ENCODE data around the gene IRX1.

Gene IRX1

DNA sequence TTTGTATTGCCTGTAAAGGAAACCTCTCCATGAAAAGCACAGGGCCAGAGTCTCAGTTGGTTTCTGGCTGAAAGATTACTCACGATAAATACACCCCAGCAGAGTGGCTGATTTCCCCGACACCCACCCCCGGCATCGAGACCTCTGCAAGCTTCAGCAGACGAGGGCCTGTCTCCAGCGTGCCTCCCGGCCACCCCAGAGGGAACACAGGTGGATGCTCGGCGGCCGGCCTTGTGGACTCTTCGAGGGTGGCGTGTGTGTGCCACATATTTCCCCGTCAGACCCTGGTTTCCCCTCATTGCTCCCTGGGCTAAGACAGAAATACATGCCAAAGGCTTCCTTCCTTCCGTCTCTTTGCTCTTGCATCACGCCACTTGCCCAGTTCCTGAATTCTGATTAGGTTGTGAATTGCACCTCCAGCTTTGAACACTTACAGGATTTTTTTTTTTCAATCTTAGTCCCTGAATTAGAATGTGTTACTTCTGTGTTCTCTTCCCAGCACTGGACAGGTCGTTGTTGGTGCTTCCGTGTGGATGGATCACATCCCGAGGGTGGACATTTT is 13.6 kb downstream of the IRX1 start:
- ATAC-seq: no peak
- H3K9me3 Mint-ChIP-seq: peaks cover 2% of the 10 kb centered on the region
- H3K36me3 Mint-ChIP-seq: no peaks in the 10 kb centered on the region
- no peaks in the 10 kb centered on the region for H3K4me1 Mint-ChIP-seq
- peaks cover 36% of the 10 kb centered on the region for H3K27me3 Mint-ChIP-seq
- no peak overlapping the region for H3K27ac Mint-ChIP-seq
- H3K4me3 Mint-ChIP-seq: no peak overlapping the region

DNA sequence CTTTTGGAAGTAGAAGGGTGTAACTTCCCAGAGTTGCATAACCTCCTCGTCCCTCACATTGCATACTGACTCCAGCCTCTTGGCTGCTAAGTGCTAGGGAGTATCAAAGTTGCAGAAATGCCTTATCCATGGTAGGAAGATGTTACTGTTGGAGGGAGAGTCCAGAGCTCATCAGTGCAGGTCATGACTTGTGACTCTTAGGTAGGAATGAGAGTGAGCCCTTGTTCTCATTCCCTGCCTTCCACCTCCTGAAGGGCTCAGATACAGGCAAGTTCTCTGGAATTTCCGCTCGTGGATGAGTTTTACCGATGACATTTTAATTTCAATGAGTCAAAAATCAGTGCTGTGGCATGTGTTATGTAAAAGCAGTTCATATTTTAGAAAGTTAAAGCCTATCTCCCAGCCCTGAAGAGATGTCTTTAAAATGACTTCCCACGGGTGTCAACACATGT is 17.0 kb downstream of the IRX1 start:
- H3K4me1 Mint-ChIP-seq: no peaks in the 10 kb centered on the region
- no peaks in the 10 kb centered on the region for H3K36me3 Mint-ChIP-seq
- no peak overlapping the region for H3K27ac Mint-ChIP-seq
- H3K9me3 Mint-ChIP-seq: peaks cover 3% of the 10 kb centered on the region
- H3K27me3 Mint-ChIP-seq: peaks cover 6% of the 10 kb centered on the region
- no peak overlapping the region for H3K4me3 Mint-ChIP-seq
- no peak for ATAC-seq

DNA sequence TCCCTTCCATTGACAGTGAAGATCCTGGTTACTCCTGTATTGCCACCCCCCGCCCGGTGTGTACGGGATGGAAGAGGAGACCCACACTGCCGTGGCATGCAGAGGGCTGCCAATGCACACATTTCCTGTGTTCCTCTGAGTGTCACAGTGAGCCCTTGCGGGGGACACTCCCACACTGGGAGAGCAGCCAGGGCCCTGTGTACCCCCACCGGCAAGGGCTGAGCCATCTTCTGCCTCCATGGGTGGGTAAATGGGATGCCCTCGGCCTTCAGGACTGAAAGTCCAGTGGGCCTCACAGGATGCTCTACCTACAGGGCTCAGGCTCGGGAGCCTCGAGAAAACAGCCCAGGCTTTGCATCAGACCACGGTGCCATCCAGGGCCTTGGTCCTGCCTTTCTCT is 18.1 kb downstream of the IRX1 start:
- no peaks in the 10 kb centered on the region for H3K27me3 Mint-ChIP-seq
- no peak overlapping the region for H3K27ac Mint-ChIP-seq
- no peaks in the 10 kb centered on the region for H3K36me3 Mint-ChIP-seq
- ATAC-seq: no peak
- H3K4me1 Mint-ChIP-seq: no peaks in the 10 kb centered on the region
- H3K9me3 Mint-ChIP-seq: peaks cover 3% of the 10 kb centered on the region
- H3K4me3 Mint-ChIP-seq: no peak overlapping the region

DNA sequence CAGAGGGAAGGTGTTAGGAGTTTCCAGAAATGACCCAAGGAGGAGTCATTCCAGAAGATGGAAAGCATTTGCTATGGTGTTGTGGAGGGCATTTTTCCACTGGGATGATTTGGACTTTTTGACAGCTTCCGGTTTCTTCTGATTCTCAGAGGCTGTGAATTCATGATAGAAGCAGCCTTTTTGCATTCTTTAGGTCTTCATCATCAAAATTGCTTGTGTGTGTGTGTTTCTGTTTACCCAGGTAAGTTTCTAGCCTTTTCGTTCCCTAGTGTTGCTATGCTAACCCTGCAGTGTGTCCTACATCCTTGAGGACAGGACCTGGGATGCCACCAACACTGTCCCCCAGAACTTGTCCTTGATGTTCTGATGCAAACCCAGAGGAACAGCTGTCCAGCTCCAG is 19.6 kb downstream of the IRX1 start:
- Mint-ChIP-seq H3K4me3 (no peak overlapping the region), H3K27ac (no peak overlapping the region), H3K27me3 (no peaks in the 10 kb centered on the region), H3K4me1 (no peaks in the 10 kb centered on the region), H3K9me3 (peaks cover 6% of the 10 kb centered on the region), H3K36me3 (no peaks in the 10 kb centered on the region)
- ATAC-seq: no peak

DNA sequence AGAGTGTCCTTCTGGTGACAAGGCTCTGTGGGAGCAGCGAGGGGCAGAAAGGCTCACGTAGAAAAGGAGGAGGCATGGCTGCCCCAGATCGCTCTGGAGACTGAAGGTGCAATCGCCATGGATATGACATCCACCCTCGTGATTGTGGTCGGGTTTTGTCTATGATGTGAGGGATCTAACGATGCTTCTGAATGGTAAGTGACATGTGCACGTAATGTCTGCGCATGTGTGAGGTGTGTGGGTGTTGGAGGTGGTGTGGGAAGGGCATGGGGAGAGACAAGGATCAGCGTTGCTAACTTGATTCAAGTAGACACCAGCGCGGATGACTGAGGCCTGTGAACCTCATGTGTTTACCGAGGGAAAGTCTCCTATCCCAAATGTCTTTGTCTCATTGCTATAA is 20.2 kb downstream of the IRX1 start:
- Mint-ChIP-seq H3K27me3 (no peaks in the 10 kb centered on the region), H3K27ac (no peak overlapping the region), H3K36me3 (no peaks in the 10 kb centered on the region), H3K9me3 (peaks cover 6% of the 10 kb centered on the region), H3K4me3 (no peak overlapping the region), H3K4me1 (no peaks in the 10 kb centered on the region)
- no peak for ATAC-seq

DNA sequence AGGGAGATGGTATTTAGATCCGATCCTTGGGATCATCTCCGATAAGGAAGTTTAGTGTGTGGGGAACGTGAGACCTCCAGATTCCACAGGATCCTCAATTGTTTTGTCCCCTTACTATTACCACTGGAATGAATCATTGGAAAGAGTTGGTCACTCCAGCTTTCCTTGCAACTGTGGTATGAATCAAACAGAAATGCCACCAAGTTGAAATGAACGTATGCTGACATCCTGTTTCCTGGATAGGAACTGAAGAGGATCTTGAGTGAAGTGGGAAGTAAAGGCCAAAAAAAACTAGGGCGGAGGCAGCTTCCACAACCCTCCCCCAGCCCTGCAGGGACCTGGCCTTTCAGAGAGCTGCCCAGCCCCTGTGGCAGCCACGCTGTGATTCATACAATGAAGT is 23.9 kb downstream of the IRX1 start:
- no peaks in the 10 kb centered on the region for H3K36me3 Mint-ChIP-seq
- H3K4me3 Mint-ChIP-seq: no peak overlapping the region
- H3K27ac Mint-ChIP-seq: no peak overlapping the region
- H3K27me3 Mint-ChIP-seq: no peaks in the 10 kb centered on the region
- peaks cover 6% of the 10 kb centered on the region for H3K9me3 Mint-ChIP-seq
- no peak for ATAC-seq
- H3K4me1 Mint-ChIP-seq: no peaks in the 10 kb centered on the region

DNA sequence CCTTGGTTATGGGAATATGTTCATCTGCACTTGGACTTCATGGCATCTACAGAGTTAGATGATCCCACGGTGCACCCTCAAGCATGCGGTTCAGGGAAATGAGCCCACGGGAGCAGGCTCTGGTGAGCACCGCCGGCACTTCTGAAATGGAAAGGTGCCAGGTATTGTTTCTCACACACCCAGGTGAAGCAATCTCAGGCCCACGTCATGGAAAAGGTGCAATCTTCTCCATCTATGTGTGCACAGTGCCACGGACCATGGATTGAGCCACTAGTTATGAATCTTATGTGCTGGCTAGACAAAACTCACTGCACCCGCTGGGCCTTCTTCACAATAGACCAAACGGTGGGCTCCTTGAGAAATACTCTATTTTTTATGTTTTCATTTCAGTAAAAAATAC is 27.3 kb downstream of the IRX1 start:
- Mint-ChIP-seq H3K27ac (no peak overlapping the region), H3K27me3 (no peaks in the 10 kb centered on the region), H3K4me1 (no peaks in the 10 kb centered on the region), H3K9me3 (peaks cover 10% of the 10 kb centered on the region), H3K4me3 (no peak overlapping the region), H3K36me3 (no peaks in the 10 kb centered on the region)
- no peak for ATAC-seq

DNA sequence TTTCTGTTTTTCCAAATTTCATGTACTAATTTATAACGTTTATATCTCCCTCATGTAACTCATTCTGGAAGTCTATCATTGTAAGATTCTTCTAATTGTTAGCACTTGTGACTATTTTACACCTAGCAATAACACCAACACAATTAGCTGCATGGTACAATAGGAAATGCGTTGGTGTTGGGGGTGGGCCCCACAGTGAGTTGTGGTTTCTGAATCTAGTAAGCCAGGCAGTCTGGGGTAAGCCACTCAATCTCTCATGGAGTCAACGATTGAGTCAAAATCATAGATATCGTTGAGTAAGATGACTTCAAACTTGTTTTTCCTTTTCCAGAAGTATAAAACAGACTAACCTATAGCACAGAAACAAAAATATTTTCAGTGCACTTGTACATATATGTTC is 30.0 kb downstream of the IRX1 start:
- no peak overlapping the region for H3K4me3 Mint-ChIP-seq
- H3K9me3 Mint-ChIP-seq: peaks cover 12% of the 10 kb centered on the region
- H3K4me1 Mint-ChIP-seq: no peaks in the 10 kb centered on the region
- no peaks in the 10 kb centered on the region for H3K27me3 Mint-ChIP-seq
- no peak overlapping the region for H3K27ac Mint-ChIP-seq
- no peak for ATAC-seq
- no peaks in the 10 kb centered on the region for H3K36me3 Mint-ChIP-seq

DNA sequence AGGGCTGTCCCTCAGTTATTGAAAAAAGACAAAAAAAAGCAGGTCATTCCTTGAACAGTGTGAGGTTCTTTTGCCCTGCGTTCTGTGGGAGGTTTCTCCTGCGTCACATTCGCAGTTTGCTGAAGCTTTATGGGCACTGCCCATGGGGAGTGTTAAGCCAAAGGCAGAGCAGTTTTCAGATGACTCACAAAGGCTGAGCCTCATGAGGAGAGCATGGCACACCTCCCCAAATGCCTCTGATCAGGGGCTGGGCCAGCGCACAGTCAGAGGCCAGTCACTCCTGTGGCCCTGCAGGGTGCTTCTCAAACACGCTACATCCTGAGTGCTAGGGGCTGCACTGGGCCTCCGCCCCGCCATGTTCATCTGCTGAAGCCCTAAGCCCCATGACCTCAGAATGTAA is 38.4 kb downstream of the IRX1 start:
- no peaks in the 10 kb centered on the region for H3K36me3 Mint-ChIP-seq
- no peaks in the 10 kb centered on the region for H3K4me1 Mint-ChIP-seq
- H3K27ac Mint-ChIP-seq: no peak overlapping the region
- no peaks in the 10 kb centered on the region for H3K27me3 Mint-ChIP-seq
- no peak for ATAC-seq
- peaks cover 11% of the 10 kb centered on the region for H3K9me3 Mint-ChIP-seq
- H3K4me3 Mint-ChIP-seq: no peak overlapping the region

DNA sequence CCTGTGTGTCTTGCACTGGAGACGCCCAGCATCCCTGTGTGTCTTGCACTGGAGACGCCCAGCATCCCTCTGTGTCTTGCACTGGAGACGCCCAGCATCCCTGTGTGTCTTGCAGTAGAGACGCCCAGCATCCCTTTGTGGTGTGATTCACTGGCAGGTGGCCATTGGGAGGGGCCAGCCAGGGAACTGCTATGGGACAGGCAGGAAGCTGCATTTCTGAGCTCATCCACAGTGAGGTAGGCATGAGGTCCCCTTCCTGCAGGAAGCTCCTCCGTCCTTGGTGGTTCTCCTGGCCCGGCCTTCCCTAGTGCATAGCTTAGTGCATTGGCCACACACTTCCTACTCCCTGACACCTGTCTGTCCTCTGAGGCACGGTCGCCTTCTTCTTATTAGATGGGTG is 43.5 kb downstream of the IRX1 start:
- Mint-ChIP-seq H3K36me3 (no peaks in the 10 kb centered on the region), H3K27ac (no peak overlapping the region), H3K9me3 (no peaks in the 10 kb centered on the region), H3K27me3 (no peaks in the 10 kb centered on the region), H3K4me3 (no peak overlapping the region), H3K4me1 (no peaks in the 10 kb centered on the region)
- ATAC-seq: no peak

DNA sequence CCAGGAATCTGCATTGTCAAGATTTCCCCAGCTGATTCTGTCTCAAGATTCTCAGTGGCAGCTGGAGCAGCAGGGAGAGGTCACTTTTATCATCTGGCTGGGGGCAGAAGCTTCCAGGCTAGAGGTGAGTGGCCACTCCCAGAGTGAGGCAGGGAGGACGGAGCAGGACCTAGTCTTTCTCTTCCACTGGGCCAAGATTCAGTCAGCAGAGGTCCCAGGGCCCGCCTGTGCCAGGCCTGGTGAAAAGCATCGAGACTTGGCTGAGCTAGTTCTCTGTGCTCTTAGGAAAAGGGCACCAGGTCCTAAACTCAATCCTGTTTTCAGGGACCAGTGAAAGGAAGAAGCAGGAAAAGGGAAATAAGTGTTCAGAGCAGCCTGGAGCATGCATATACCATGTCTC is 46.6 kb downstream of the IRX1 start:
- Mint-ChIP-seq H3K36me3 (no peaks in the 10 kb centered on the region), H3K27me3 (no peaks in the 10 kb centered on the region), H3K4me1 (no peaks in the 10 kb centered on the region), H3K27ac (no peak overlapping the region), H3K9me3 (peaks cover 3% of the 10 kb centered on the region), H3K4me3 (no peak overlapping the region)
- no peak for ATAC-seq

DNA sequence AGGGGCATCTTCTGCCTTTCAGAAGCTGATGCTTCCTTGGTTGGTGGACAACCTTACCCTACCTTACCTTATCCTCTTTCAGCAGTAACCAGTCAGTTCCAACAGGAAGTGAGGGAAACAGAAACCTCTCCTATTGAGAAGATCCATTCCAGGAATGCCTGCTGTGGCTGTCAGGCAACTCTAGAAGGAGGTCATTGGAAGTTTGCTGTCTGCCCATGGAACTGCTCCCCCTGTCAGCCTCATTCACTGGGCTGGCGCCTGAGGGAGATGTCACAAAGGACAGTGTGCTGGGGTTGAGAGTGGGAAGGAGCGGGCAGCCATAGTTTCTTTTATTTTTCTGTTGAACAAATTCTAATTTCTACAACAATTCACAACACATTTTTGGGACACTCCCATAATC is 54.7 kb downstream of the IRX1 start:
- H3K27ac Mint-ChIP-seq: no peak overlapping the region
- no peaks in the 10 kb centered on the region for H3K36me3 Mint-ChIP-seq
- no peak overlapping the region for H3K4me3 Mint-ChIP-seq
- ATAC-seq: no peak
- no peaks in the 10 kb centered on the region for H3K4me1 Mint-ChIP-seq
- no peaks in the 10 kb centered on the region for H3K27me3 Mint-ChIP-seq
- peaks cover 8% of the 10 kb centered on the region for H3K9me3 Mint-ChIP-seq

DNA sequence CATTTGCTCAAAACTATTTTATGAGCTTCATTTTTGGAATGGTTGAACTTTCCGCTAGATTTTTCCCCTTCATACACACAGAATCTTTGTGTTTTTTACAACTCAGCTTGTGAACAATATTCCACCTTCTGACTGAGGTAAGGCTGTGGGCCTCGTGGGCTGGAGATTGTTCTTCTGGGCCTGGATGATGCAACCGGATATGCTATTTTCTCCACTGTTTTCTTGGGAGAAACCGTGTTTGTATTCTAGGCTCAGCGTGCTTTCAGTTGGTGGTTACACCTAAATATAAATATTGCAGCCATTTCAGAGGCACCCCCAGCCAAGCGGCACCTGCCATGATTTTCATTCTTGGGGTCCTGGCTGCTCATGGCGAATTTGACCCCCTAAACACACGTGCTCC is 55.2 kb downstream of the IRX1 start:
- no peak overlapping the region for H3K27ac Mint-ChIP-seq
- ATAC-seq: no peak
- no peaks in the 10 kb centered on the region for H3K27me3 Mint-ChIP-seq
- H3K36me3 Mint-ChIP-seq: no peaks in the 10 kb centered on the region
- H3K4me1 Mint-ChIP-seq: no peaks in the 10 kb centered on the region
- H3K4me3 Mint-ChIP-seq: no peak overlapping the region
- H3K9me3 Mint-ChIP-seq: peaks cover 8% of the 10 kb centered on the region
